Aorta (tissue), 5 donors: ENCODE data around the gene RAC2. TPM values are rescaled to one million over a fixed set of nuclear protein-coding genes. Genes with fewer than 3 reads are reported as not detected.

Experiments used
- ATAC-seq: fragments of 200-7000 bp; cut with Tn5 transposase; one replicate; pipeline ENCODE4 v1.9.1; 2022; ENCODE audit warnings: moderate library complexity; ENCODE audit not compliant: low FRiP score
- DNase-seq, 2 donors: peaks; one replicate each; pipeline ENCODE4 v3.0.0-alpha.2; 2020
- H3K27ac ChIP-seq, 2 donors: one replicate each; pipeline ENCODE4 v1.5.1; 2013; ENCODE audit warnings: low read length in 2 of 2, mild to moderate bottlenecking in 2 of 2, moderate library complexity in 2 of 2, control low read depth in 1 of 2, inconsistent platforms in 1 of 2, low read depth in 1 of 2
- H3K27me3 ChIP-seq, 2 donors: one replicate each; pipeline ENCODE4 v1.6.1; 2013; ENCODE audit warnings: control low read depth in 1 of 2, low read length in 1 of 2, mild to moderate bottlenecking in 1 of 2, moderate library complexity in 1 of 2; ENCODE audit not compliant: insufficient read depth in 2 of 2, control insufficient read depth in 1 of 2
- H3K36me3 ChIP-seq, 2 donors: one replicate each; pipeline ENCODE4 v1.6.1; 2013; ENCODE audit warnings: control low read depth in 1 of 2, low read length in 1 of 2, mild to moderate bottlenecking in 1 of 2; ENCODE audit not compliant: insufficient read depth in 2 of 2, control insufficient read depth in 1 of 2
- H3K4me1 ChIP-seq, 2 donors: one replicate each; pipeline ENCODE4 v1.6.1; 2013; ENCODE audit warnings: low read length in 2 of 2, control low read depth in 1 of 2, mild to moderate bottlenecking in 1 of 2, moderate library complexity in 1 of 2; ENCODE audit not compliant: insufficient read depth in 2 of 2, control insufficient read depth in 1 of 2
- H3K4me3 ChIP-seq, 2 donors: one replicate each; pipeline ENCODE4 v1.5.1; 2013; ENCODE audit warnings: low read length in 2 of 2, control low read depth in 1 of 2, mild to moderate bottlenecking in 1 of 2
- H3K9me3 ChIP-seq: one replicate; pipeline ENCODE4 v1.6.1; 2013; ENCODE audit warnings: mild to moderate bottlenecking, low read length; ENCODE audit not compliant: control insufficient read depth
- WGBS, 2 donors: extraction: QIAGEN DNeasy Blood & Tissue Kit; methylation state at CpG; one replicate each; pipeline ENCODE4 v1.1.7; 2013; 5-methylcytosine and 5-hydroxymethylcytosine counted together
- intact Hi-C, 2 donors: fragments of 100-400 bp; cut with DNase I; formaldehyde crosslinking; loops; one replicate each; pipeline versions ENCODE4 v1.14.2 to v1.15.0; 2022
- polyA plus RNA-seq, 2 donors: library from polyadenylated mRNA; stranded (reverse); fragments of 200-250 nt; gene quantifications; one replicate each; pipeline ENCODE4 v1.2.3, GENCODE V29; 2013
- total RNA-seq, 2 donors: library from RNA; stranded (reverse); fragmentation: NEBNext Ultra II Directional; extraction: Animal tissue kit (Norgen Biotek cat#: 25700); gene quantifications; one replicate each; pipeline ENCODE4 v1.2.1, GENCODE V29; 2021
- donor health status: healthy with polysubstance abuse.
- donor health status: Bipolar disorder and iron deficiency.
- donor health status: DM: no; HTN: no; CAD: no.
- donor health status: DM: no; HTN: no; CAD: no.
- donor health status: DM: yes; HTN: yes; CAD: no.

RAC2 gene
- total and polyA plus RNA-seq, 4 donors, result 3.6 to 19.8 (median 15.7) TPM

DNA sequence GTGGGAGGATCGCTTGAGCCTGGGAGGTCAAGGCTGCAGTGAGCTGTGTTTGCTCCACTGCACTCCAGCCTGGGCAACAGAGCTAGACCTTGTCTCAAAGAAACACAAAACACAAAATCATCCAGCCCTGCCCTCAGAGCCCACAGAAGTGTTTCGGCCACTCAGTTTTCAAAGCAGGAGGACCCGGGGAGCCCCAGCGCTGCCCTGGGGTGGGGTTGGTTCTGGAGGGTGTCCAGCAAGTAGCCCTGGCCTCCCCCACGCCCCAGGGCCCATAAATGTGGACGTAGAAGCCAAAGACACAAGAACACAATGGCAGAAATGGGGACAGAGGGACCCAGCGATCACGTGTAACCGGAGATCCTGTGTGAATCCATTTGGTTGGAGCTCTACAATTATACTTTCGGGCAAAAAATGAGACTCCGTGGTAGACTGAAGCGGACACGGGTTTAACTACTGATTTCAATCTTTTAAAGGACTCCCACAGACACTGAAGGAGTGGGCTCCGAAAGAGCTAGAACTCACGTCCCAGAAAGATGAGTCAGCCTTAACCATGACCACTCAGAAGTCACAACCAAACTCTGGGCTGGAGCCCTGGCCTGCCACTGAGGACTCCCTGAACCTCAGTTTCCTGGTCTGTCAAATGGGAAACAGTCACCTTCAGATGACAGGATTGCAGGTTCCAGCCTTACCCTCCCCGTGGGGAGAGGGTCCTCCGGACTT is 29.2 kb upstream of the RAC2 start:
- intact Hi-C loops, result no loop called here
- ATAC-seq, result no peak
- H3K36me3 ChIP-seq, result no peaks in the 10 kb centered on the region
- no peak overlapping the region for H3K27ac ChIP-seq
- no peaks in the 10 kb centered on the region for H3K4me1 ChIP-seq
- no peaks in the 10 kb centered on the region for H3K9me3 ChIP-seq
- no peaks in the 10 kb centered on the region for H3K27me3 ChIP-seq
- no peak overlapping the region for H3K4me3 ChIP-seq
- peak in 1 of 2 donors; percentile 45 for DNase-seq
- 57% methylated on average over 17 of the region's 17 CpGs for WGBS, 2 donors

DNA sequence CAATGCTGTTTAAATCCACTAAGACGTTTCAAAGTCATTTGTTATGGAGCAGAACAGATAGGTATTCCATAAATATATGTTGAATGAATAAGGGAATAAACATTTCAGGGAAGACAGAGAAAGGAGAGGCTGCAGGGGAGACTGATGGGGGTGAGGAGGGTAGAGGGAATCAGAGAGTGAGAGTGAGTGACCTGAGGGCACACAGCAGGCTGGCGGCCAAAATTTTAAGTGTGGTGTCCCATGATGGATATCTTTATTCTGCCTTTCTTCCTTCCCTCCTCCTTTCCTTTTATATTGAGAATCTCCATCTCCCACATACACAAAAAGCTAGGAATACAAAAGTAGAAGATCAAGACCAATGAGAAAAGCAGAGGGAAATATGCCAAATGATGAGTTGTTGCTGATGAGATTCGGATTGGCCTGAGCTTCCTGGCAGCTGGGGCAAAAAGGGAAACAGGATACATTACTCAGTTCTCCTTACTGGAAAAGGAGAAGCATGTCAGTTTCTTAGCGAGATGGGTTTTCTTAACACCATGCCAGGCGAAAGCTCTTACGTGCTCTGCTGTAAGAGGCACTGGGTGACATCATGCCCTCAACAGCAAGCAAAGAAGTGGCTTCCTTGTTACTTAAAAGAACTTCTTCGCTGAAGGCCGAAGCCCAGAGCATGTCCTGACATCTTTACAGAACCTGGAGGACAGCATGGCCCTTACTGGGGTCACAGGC is 27.0 kb upstream of the RAC2 start:
- intact Hi-C loops, result no loop called here
- no peaks in the 10 kb centered on the region for H3K4me1 ChIP-seq
- no peaks in the 10 kb centered on the region for H3K27me3 ChIP-seq
- DNase-seq (peak; percentile 48 to 69), ATAC-seq (no peak)
- no peak overlapping the region for H3K4me3 ChIP-seq
- 68 to 74% methylated on average over 8 of the region's 8 CpGs for WGBS, 2 donors
- H3K36me3 ChIP-seq, result no peaks in the 10 kb centered on the region
- no peak overlapping the region for H3K27ac ChIP-seq
- no peaks in the 10 kb centered on the region for H3K9me3 ChIP-seq

DNA sequence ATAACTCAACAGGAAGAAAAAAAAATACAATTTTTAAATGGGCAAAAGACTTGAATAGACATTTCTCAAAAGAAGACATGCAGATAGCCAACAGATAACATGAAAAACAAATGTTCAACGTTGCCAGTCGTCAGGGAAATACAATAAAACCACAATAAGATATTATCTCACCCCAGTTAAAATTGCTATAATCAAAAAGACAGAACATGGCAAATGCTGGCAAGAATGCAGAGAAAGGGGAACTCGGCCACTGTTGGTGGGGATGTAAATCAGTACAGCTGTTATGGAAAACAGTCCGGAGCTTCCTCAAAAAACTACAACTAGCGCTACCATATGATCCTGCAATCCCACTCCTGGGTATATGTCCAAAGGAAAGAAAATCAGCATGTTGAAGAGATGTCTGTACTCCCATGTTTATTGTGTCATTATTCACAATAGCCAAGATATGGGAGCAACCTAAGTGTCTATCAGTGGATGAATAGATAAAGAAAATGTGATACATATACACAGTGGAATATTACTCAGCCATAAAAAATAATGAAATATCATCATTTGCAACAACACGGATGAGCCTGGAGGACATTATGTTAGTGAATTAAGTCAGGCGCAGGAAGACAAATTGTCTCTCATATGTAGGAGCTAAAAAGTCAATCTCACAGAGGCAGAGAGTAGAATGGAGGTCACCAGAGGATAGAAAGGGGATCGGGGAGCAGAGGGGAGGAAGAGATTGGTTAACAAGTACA is 26.0 kb upstream of the RAC2 start:
- no peaks in the 10 kb centered on the region for H3K27me3 ChIP-seq
- no peaks in the 10 kb centered on the region for H3K9me3 ChIP-seq
- H3K4me1 ChIP-seq, result no peaks in the 10 kb centered on the region
- WGBS, 2 donors, result 73 to 76% methylated on average over 8 of the region's 8 CpGs
- H3K27ac ChIP-seq, result no peak overlapping the region
- intact Hi-C loops, result no loop called here
- no peak overlapping the region for H3K4me3 ChIP-seq
- no peaks in the 10 kb centered on the region for H3K36me3 ChIP-seq
- no peak for ATAC-seq
- peak in 1 of 2 donors; percentile 58 for DNase-seq

DNA sequence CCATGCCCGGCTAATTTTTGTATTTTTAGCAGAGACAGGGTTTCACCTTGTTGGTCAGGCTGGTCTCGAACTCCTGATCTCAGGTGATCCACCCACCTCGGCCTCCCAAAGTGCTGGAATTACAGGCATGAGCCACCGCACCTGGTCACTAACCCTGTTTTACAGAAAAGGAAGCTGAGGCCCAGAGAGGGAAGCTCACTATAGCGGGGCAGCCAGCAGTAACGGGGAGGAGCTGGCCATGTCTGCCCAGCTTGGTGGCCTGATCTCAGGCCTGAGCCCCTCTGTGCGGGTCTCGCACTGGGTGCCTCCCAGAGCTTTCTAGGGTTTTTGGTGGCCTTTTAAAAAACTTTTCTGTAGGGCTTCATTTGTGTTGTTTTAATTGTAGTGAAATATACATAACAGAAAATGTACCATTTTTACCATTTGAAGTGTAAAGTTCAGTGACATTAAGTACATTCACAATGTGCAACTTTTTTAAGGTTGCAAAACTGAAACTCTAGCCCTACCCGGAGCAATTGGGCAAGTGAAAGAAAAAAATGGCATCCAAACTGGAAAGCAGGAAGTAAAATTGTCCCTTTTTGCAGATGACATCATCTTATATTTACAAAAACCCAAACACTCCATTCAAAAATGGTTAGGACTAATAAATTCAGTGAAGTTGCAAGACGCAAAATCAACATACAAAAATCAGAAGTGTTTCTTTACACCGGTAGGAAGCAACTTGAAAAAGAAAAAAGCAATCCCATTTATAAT is 23.8 kb upstream of the RAC2 start:
- WGBS, 2 donors, result 68 to 73% methylated on average over 11 of the region's 11 CpGs
- Histone ChIP-seq H3K27ac (no peak overlapping the region), H3K27me3 (no peaks in the 10 kb centered on the region), H3K4me3 (no peak overlapping the region), H3K36me3 (no peaks in the 10 kb centered on the region), H3K9me3 (peaks cover 13% of the 10 kb centered on the region), H3K4me1 (no peaks in the 10 kb centered on the region)
- DNase-seq, result peak; percentile 32 to 35
- no peak for ATAC-seq
- intact Hi-C loops, result no loop called here

GRCh38 chr22:37267135-37267587 is 23.1 kb upstream of the RAC2 start:
- WGBS, 2 donors, result 7% methylated on average over 22 of the region's 22 CpGs
- no peaks in the 10 kb centered on the region for H3K4me1 ChIP-seq
- intact Hi-C loops, result no loop called here
- DNase-seq (peak; percentile 64 to 82), ATAC-seq (peak; percentile 71)
- no peak overlapping the region for H3K27ac ChIP-seq
- H3K4me3 ChIP-seq, result no peak overlapping the region
- no peaks in the 10 kb centered on the region for H3K36me3 ChIP-seq
- peaks cover 15% of the 10 kb centered on the region for H3K9me3 ChIP-seq
- no peaks in the 10 kb centered on the region for H3K27me3 ChIP-seq

- Histone ChIP-seq H3K27me3 (no peaks in the 10 kb centered on the region), H3K9me3 (peaks cover 15% of the 10 kb centered on the region), H3K4me3 (no peak overlapping the region), H3K36me3 (no peaks in the 10 kb centered on the region), H3K4me1 (no peaks in the 10 kb centered on the region), H3K27ac (no peak overlapping the region)
- ATAC-seq (no peak), DNase-seq (peak; percentile 30 to 55)
- WGBS, 2 donors, result 48 to 54% methylated on average over 18 of the region's 18 CpGs
- intact Hi-C loops, result no loop called here
Measured at GRCh38 chr22:37266581-37267134, 22.6 kb upstream of the RAC2 start.

DNA sequence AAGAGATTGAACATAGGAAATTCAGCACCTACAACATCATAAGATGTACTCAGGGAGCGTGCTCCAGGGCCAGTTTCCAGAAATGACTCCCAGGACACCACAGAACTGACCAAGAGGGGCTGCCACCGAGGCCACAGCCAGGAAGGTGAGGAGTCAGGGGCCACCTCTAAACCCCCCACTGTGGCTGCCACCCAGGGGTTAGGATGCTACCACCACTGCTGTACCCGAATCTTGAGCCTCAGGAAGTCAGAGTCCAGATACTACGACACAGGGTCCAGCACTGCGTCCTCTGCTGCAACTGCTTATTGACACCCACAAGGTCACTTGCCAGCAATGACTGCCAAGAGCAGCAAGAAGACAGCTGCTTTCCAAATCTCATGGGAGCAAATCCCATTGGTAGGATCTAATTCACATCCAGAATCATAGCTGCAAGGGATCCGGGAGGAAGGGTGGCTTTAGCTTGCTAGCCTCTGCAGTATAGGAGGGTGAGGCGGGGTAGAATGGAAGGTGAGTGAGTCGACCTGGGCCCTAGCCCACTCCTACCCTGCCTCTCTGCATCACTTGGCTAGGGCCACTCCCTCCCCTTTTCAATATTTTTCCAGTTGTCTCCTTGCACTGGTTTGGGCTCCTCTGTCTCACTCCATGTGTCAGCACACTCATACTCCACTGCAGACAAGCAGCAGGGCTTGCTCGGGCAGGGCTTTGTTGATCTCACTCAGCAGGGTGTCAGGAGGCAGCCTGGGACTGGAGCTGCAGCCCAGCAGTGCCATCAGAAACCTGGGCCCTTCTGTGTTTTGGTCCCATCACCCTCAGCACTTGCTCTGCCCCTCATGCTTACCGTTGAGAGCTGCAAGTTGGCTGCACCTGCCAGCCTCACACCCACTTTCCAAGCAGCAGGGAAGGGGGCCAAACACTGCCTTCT is 20.2 kb upstream of the RAC2 start:
- Histone ChIP-seq H3K36me3 (no peaks in the 10 kb centered on the region), H3K27ac (no peak overlapping the region), H3K4me3 (no peak overlapping the region), H3K9me3 (peaks cover 15% of the 10 kb centered on the region), H3K27me3 (no peaks in the 10 kb centered on the region), H3K4me1 (no peaks in the 10 kb centered on the region)
- 79 to 85% methylated on average over 10 of the region's 10 CpGs for WGBS, 2 donors
- DNase-seq, result peak; percentile 33 to 52
- ATAC-seq, result no peak
- intact Hi-C loops, result no loop called here
